AG09319 (cell line): ENCODE measurements around the gene POLD1.
"Not testable (repeated sequence)": the region's sequence is repeated elsewhere in the genome, so short reads cannot be mapped to it uniquely, and the experiment has no call there.

ENCODE experiments used
- DNase-seq: peaks from one replicate; pipeline ENCODE4 v3.0.0-alpha.2; 2010; ENCODE audit warnings: low read depth; ENCODE audit errors: extremely low read depth
- CTCF ChIP-seq: IDR thresholded peaks from 2 replicates; pipeline ENCODE4 v1.5.1; 2011; ENCODE audit warnings: low read depth, mild to moderate bottlenecking, inconsistent platforms, low read length, moderate library complexity

The POLD1 gene

GRCh38 chr19:50383852-50384684 is at the start of gene POLD1:
Gene POLD1 (plus strand): TSS chr19:50384347. CDS start chr19:50398852, 14,505 bp downstream.
- no peak for TF ChIP-seq CTCF
- peak; percentile 90 for DNase-seq

- TF ChIP-seq CTCF: no peak
- no peak for DNase-seq
Observed at GRCh38 chr19:50334741-50335421, 49.3 kb upstream of the POLD1 start.

DNA sequence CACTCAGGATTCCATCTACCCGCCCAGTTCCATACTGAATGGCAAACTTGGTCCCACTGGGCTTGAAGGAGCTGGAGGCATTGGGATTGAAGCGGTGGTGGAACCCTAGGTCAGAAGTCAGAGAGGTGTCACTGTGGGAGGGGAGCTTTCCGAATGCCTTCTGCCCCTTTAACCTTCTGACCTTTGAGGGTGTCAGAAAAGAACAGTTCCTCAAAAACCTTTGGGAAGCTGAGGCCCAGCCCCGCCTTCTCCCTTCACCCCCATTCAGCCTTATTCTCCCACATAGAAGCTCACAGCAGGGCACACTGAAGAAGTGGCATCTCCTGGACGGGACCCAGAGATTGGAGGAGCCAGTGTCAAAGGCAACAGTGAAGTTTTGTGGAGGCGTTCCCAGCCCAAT is 47.1 kb upstream of the POLD1 start:
- not testable (repeated sequence) for DNase-seq

DNA sequence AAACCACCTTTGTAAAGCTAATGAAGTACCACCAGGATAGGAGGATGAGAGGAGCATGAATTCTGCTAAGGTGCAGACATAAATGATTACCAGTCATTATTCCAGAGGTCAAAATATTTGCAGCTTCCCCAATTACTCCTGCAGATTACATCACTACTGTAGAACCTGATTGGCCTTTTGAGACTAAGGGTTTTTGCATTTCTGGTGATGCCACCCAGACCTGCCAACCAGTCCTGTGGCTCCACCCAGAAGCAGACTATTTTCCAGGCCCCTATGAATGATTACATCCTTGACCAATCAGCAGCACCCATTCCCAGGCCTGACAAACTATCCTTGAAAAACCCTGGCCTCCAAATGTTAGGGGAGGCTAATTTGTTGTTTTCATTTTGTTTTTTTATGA is 43.8 kb upstream of the POLD1 start:
- no peak for DNase-seq
- TF ChIP-seq CTCF: no peak

- no peak for DNase-seq
- TF ChIP-seq CTCF: no peak
Observed at GRCh38 chr19:50341091-50341564, 43.0 kb upstream of the POLD1 start.

GRCh38 chr19:50344661-50345318 is 39.4 kb upstream of the POLD1 start:
- DNase-seq: no peak
- no peak for TF ChIP-seq CTCF

DNA sequence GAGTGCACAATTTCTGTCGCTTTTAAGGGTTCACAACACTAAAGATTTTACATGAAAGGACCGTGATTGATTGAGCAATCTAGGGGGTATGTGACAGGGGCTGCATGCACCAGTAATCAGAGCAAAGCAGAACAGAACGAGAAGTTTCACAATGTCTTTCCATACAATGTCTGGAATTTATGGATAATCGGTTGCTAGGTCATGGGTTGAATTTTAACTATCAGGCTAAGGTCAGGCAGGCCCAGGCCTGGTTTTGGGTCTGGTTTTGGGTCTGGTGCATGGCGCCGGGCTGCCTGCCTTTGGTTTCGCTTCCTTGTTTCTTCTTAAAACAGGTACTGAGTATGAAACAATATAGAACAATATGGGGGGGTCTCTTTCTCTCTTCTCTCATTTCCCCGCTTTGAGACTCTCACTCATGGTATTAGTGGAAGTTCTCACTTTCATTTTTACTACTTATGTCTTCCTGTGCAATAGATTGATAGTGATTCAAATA is 37.0 kb upstream of the POLD1 start:
- not testable (repeated sequence) for DNase-seq
